Effector CD8-positive, alpha-beta T cell (primary cell): Measurements from ENCODE around the gene NKAIN2.
"Not testable (repeated sequence)": the region's sequence is repeated elsewhere in the genome, so short reads cannot be mapped to it uniquely, and the experiment has no call there.

Source experiments
- DNase-seq: peaks from one replicate; lab custom pipeline; 2025; lab: John Stamatoyannopoulos, UW

Gene NKAIN2

GRCh38 chr6:124203812-124204167 is 400.1 kb downstream of the NKAIN2 start:
- no peak for DNase-seq

GRCh38 chr6:124205921-124206320 is 402.3 kb downstream of the NKAIN2 start:
- DNase-seq = no peak

- DNase-seq = no peak
These were observed 420.1 kb downstream of the NKAIN2 start for GRCh38 chr6:124223611-124224345.

- no peak for DNase-seq
These were observed 422.7 kb downstream of the NKAIN2 start for GRCh38 chr6:124226396-124226795.

GRCh38 chr6:124233221-124233620 is 429.6 kb downstream of the NKAIN2 start:
- DNase-seq = no peak

- DNase-seq = no peak
These were observed 431.1 kb downstream of the NKAIN2 start for GRCh38 chr6:124234801-124235200.

GRCh38 chr6:124237911-124238310 is 434.2 kb downstream of the NKAIN2 start:
- no peak for DNase-seq

- not testable (repeated sequence) for DNase-seq
These were observed 434.7 kb downstream of the NKAIN2 start for GRCh38 chr6:124238408-124238807.

GRCh38 chr6:124254941-124255685 is 451.4 kb downstream of the NKAIN2 start:
- DNase-seq = no peak

- DNase-seq = no peak
These were observed 456.7 kb downstream of the NKAIN2 start for GRCh38 chr6:124260337-124260736.

GRCh38 chr6:124269733-124270132 is 466.1 kb downstream of the NKAIN2 start:
- no peak for DNase-seq

- no peak for DNase-seq
These were observed 470.0 kb downstream of the NKAIN2 start for GRCh38 chr6:124273701-124274100.

GRCh38 chr6:124282541-124282940 is 478.9 kb downstream of the NKAIN2 start:
- DNase-seq = no peak

GRCh38 chr6:124283486-124283885 is 479.8 kb downstream of the NKAIN2 start:
- no peak for DNase-seq

GRCh38 chr6:124285146-124285545 is 481.5 kb downstream of the NKAIN2 start:
- no peak for DNase-seq

GRCh38 chr6:124294574-124295200 is 491.0 kb downstream of the NKAIN2 start:
- no peak for DNase-seq

GRCh38 chr6:124297507-124297906 is 493.8 kb downstream of the NKAIN2 start:
- DNase-seq = no peak

GRCh38 chr6:124298730-124299129 is 495.1 kb downstream of the NKAIN2 start:
- DNase-seq = no peak

GRCh38 chr6:124300907-124301306 is 497.2 kb downstream of the NKAIN2 start:
- not testable (repeated sequence) for DNase-seq

- no peak for DNase-seq
These were observed 500.3 kb downstream of the NKAIN2 start for GRCh38 chr6:124303971-124304370.

GRCh38 chr6:124310139-124310538 is 506.5 kb downstream of the NKAIN2 start:
- DNase-seq = no peak

GRCh38 chr6:124319410-124319809 is 515.7 kb downstream of the NKAIN2 start:
- no peak for DNase-seq

- DNase-seq = no peak
These were observed 520.6 kb downstream of the NKAIN2 start for GRCh38 chr6:124324237-124324636.
